GM21723 (cell line): Measurements from ENCODE around the gene ALKBH6.

Experiments used
- ATAC-seq: cut with Tn5 transposase; IDR thresholded peaks from one replicate; pipeline ENCODE4 v1.9.1; 2021; ENCODE audit warnings: mild to moderate bottlenecking, moderate library complexity; ENCODE audit not compliant: unreplicated experiment

Gene ALKBH6

DNA sequence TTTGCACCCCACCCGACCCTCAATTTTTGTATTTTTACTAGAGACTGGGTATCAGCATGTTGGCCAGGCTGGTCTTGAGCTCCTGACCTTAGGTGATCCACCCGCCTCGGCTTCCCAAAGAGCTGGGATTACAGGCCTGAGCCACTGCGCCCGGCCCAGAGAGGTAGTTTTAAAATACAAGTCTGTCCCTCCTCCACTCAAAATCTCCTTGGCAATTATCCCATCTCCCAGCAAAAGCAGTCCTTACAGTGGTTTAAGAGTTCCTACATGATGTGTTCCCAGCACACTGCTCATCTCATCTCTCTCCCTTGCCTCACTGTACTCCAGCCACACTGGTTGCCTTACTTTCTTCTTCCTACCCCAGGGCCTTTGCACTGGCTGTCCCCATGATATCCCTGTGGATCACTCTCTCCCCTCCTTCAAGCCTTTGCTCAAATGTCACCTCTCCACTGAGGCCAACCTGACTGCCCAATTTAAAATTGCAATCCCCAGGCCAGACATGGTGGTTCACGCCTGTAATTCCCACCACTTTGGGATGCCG is 53.5 kb downstream of the ALKBH6 start:
- ATAC-seq: no peak

GRCh38 chr19:35959968-35960320 is 54.1 kb downstream of the ALKBH6 start:
- no peak for ATAC-seq
